Activated naive CD8-positive, alpha-beta T cell treated with anti-CD3 and anti-CD28 coated beads, Interleukin-2, amount 10 ng/mL, durations not matched to agents 7 days and 5 days (primary cell): ENCODE data around the gene CCDC38. TPM values are rescaled to one million over a fixed set of nuclear protein-coding genes. Genes with fewer than 3 reads are reported as not detected.

Experiments
- ATAC-seq: fragments of 150-1000 bp; cut with Tn5 transposase; one replicate; pipeline ENCODE4 v1.10.0; 2021; ENCODE audit warnings: low read depth, moderate library complexity
- POLR2A ChIA-PET: fragments of 350-600 bp; sonication (Branson Sonifier 250); formaldehyde crosslinking; loops from one replicate; lab custom pipeline; 2021; ENCODE audit warnings: antibody characterized with exemption; lab: Charles Lee
- DNase-seq: peaks from one replicate; pipeline ENCODE4 v3.0.0; 2021
- H3K27ac Mint-ChIP-seq: one replicate; pipeline ENCODE4 v1.8.0; 2022; ENCODE audit warnings: mild to moderate bottlenecking, mixed read lengths
- H3K27me3 Mint-ChIP-seq: one replicate; pipeline ENCODE4 v1.8.0; 2022; ENCODE audit warnings: mild to moderate bottlenecking, moderate library complexity, mixed read lengths
- H3K36me3 Mint-ChIP-seq: one replicate; pipeline ENCODE4 v1.8.0; 2021; ENCODE audit warnings: mild to moderate bottlenecking, mixed read lengths
- H3K4me1 Mint-ChIP-seq: one replicate; pipeline ENCODE4 v1.8.0; 2021; ENCODE audit warnings: mixed read lengths
- H3K4me3 Mint-ChIP-seq: one replicate; pipeline ENCODE4 v1.8.0; 2022; ENCODE audit warnings: mild to moderate bottlenecking, moderate library complexity, mixed read lengths
- H3K9me3 Mint-ChIP-seq: one replicate; pipeline ENCODE4 v1.8.0; 2021; ENCODE audit warnings: mixed read lengths
- total RNA-seq, 2 experiments: library from RNA; stranded (reverse); gene quantifications; one replicate each; pipeline ENCODE4 v1.2.3, GENCODE V29; 2021

Gene CCDC38
- total RNA-seq, 2 experiments from 2014 or later = 0.19 TPM; not detected in 1

DNA sequence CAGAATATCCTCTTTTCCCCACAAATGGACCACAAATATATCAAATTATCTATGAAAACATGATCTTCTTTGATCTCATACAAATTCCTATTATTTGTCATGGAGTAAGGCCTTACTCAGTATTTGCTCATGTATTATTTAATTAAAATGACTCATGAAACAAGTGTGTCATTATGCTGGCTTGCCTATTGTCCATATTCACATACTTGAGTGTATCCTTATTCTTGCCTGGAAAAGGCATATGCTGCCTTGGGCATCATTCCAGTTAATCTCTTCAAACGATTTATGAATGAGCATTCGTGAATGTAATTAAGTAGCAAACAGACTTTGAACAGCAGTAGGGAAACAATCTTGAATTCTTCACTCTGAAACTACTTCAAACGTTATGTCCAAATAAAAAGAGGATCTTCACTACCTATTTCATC is 106.2 kb downstream of the CCDC38 start:
- no peak overlapping the region for H3K4me3 Mint-ChIP-seq
- ATAC-seq = no peak
- H3K9me3 Mint-ChIP-seq = no peaks in the 10 kb centered on the region
- H3K36me3 Mint-ChIP-seq = no peaks in the 10 kb centered on the region
- no peak overlapping the region for H3K27ac Mint-ChIP-seq
- POLR2A ChIA-PET = no interaction called here
- peaks cover 19% of the 10 kb centered on the region for H3K27me3 Mint-ChIP-seq
- H3K4me1 Mint-ChIP-seq = peaks cover 5% of the 10 kb centered on the region
- DNase-seq = no peak

DNA sequence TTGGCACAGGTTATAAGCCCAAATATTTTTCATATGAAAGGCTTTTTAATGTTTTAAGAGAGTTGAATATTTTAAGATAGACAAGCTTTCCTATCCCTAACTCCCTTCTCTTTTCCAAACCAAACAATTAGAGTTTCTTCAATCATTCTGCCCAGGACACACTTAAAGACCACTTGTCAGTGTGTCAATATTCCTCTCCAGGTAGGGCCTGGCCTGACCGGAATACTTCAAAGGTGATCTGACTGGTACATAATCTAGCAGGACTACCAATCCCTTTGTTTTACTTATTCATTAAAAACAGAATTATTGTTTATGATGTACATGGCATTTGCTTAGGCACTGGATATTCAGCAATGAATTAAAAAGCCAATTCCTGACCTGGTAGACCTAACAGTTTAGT is 107.8 kb downstream of the CCDC38 start:
- Mint-ChIP-seq H3K27ac (no peak overlapping the region), H3K4me1 (peaks cover 5% of the 10 kb centered on the region), H3K9me3 (no peaks in the 10 kb centered on the region), H3K4me3 (no peak overlapping the region), H3K27me3 (peaks cover 30% of the 10 kb centered on the region), H3K36me3 (no peaks in the 10 kb centered on the region)
- POLR2A ChIA-PET = no interaction called here
- no peak for ATAC-seq
- no peak for DNase-seq

DNA sequence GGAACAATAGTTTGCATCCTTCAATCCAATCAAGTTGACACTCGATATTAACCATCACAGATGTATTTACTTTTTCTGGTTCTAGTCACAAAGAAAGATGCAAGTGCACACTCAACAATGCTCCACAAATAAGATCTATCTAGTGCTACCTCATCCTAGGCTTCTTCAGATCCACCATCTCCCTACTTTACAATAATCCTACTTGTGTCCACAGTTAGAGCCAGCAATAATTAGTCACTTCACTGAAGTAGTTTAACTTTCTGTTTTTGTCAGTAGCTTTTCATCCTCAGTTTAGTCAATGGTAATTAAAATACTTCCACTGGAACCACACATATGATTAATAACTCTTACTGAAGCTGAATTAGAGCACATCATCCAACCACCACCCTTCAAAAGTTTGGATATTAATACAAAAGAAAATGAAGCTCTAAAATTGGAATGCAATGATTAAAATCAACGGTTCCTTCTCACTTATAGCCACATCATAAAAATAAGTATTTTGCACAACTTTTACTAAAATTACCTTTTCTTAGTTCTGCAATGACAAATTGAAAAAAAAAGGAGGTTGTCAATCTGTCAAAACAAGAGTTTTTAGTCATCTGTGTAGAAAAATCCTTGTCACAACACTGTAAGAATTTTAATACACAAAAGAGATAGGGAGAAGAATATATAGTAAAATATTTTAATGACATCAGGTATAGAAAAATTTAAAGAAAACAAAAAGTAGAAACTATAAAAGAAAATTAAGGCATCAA is 111.9 kb downstream of the CCDC38 start:
- DNase-seq = no peak
- Mint-ChIP-seq H3K27me3 (peaks cover 19% of the 10 kb centered on the region), H3K9me3 (no peaks in the 10 kb centered on the region), H3K4me3 (no peak overlapping the region), H3K4me1 (no peaks in the 10 kb centered on the region), H3K27ac (no peak overlapping the region), H3K36me3 (peaks cover 1% of the 10 kb centered on the region)
- ATAC-seq = no peak
- POLR2A ChIA-PET = no interaction called here

DNA sequence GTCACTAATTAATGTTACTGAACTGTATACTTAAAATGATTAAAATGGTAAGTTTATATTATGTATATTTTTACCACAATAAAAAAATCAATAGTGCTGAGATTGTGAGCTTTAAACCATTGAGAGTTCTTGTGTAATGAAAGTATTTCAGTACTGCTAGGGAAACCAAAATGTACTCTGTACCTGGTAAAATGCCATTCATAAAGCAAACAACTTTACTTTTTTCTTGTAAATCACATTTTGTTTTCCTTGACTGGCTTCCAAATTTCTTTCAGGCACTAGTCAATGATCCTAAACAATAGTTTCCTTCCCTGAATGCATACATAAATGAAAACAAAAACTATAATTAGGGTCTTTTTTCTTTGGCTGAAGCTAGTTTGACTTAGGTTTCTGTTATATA is 113.0 kb downstream of the CCDC38 start:
- DNase-seq (no peak), ATAC-seq (no peak)
- no peaks in the 10 kb centered on the region for H3K9me3 Mint-ChIP-seq
- no peak overlapping the region for H3K27ac Mint-ChIP-seq
- no peaks in the 10 kb centered on the region for H3K4me1 Mint-ChIP-seq
- peaks cover 21% of the 10 kb centered on the region for H3K27me3 Mint-ChIP-seq
- no peak overlapping the region for H3K4me3 Mint-ChIP-seq
- POLR2A ChIA-PET = no interaction called here
- H3K36me3 Mint-ChIP-seq = peaks cover 1% of the 10 kb centered on the region

DNA sequence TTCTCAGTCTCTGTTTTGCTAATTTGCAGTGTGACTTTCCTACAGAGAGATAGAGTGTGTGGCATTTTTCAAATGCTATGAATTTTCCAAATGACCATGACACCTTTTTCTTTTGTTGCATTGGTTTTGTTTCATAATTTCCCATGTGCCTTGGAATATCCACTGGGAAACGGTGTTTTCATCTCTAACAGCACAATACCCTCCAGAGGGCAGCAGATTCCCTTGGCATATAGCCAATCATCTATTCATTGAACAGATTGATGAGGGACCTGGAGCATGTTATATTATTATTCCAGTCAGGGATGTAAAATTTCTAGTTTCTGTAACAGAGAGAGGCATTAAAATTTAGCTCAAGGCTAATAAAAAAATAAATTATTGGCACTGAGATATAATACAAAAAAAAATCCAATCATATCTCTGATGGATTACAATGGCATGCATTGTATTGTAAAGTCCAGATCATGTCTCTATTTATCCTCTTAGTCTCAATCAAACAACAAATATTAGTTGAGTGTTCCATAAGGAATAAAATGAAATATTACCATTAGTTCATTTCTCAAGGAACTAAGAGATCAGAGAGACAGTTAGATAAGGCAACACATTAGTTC is 122.2 kb downstream of the CCDC38 start:
- no peak for DNase-seq
- POLR2A ChIA-PET = no interaction called here
- H3K27ac Mint-ChIP-seq = no peak overlapping the region

More for the DNA sequence above, 122.2 kb downstream of the CCDC38 start:
- no peak for ATAC-seq
- Mint-ChIP-seq H3K4me1 (no peaks in the 10 kb centered on the region), H3K27me3 (peaks cover 25% of the 10 kb centered on the region), H3K4me3 (no peak overlapping the region), H3K36me3 (no peaks in the 10 kb centered on the region), H3K9me3 (no peaks in the 10 kb centered on the region)

Other genes starting within 250 kb of the CCDC38 start
- gene NTN4, start 151.8 kb downstream of the CCDC38 start, total RNA-seq = under 1 TPM; 0.08 to 0.17 TPM
- 10 to 100 TPM; 30.7 to 34.1 TPM for gene SNRPF, start 83.7 kb downstream of the CCDC38 start, total RNA-seq
- 1 to 10 TPM; 1.3 to 2.0 TPM for gene AMDHD1, start 717 bp upstream of the CCDC38 start, total RNA-seq
- gene HAL, start 53.7 kb upstream of the CCDC38 start, total RNA-seq = under 1 TPM; 0.14 to 0.23 TPM
- gene LTA4H, start 93.0 kb upstream of the CCDC38 start, total RNA-seq = 10 to 100 TPM; 49.2 to 50.7 TPM